Measurements from ENCODE around the gene TSPAN5.

- TF ChIP-seq POLR2A (IDR thresholded peaks at IDR 0.05; ENCODE audit: low read length), result no peak
- TF ChIP-seq GATA1 (IDR thresholded peaks at IDR 0.05; ENCODE audit: low read depth, low read length), result no peak
Observed at GRCh38 chr4:98686043-98686707, 27.8 kb upstream of the TSPAN5 start.
